ENCODE data around the gene CCSER1. TPM values are rescaled to one million over a fixed set of nuclear protein-coding genes. Genes with fewer than 3 reads are reported as not detected.

CCSER1 gene
- total RNA-seq, 1 donor = under 0.01 TPM

GRCh38 chr4:90982813-90983212 is 855.6 kb downstream of the CCSER1 start:
- DNase-seq (ENCODE audit: low read depth) = no peak
- H3K4me3 ChIP-seq (ENCODE audit: low read depth, low read length) = no peak overlapping the region
- TF ChIP-seq, protein P1, sequence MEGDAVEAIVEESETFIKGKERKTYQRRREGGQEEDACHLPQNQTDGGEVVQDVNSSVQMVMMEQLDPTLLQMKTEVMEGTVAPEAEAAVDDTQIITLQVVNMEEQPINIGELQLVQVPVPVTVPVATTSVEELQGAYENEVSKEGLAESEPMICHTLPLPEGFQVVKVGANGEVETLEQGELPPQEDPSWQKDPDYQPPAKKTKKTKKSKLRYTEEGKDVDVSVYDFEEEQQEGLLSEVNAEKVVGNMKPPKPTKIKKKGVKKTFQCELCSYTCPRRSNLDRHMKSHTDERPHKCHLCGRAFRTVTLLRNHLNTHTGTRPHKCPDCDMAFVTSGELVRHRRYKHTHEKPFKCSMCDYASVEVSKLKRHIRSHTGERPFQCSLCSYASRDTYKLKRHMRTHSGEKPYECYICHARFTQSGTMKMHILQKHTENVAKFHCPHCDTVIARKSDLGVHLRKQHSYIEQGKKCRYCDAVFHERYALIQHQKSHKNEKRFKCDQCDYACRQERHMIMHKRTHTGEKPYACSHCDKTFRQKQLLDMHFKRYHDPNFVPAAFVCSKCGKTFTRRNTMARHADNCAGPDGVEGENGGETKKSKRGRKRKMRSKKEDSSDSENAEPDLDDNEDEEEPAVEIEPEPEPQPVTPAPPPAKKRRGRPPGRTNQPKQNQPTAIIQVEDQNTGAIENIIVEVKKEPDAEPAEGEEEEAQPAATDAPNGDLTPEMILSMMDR (IDR thresholded peaks at IDR 0.05; ENCODE audit: insufficient read depth, low read length) = no peak

GRCh38 chr4:90990284-90990683 is 863.1 kb downstream of the CCSER1 start:
- TF ChIP-seq, protein P1 (IDR thresholded peaks at IDR 0.05; ENCODE audit: insufficient read depth, low read length) = no peak
- no peak for DNase-seq (ENCODE audit: low read depth)
- no peak overlapping the region for H3K4me3 ChIP-seq (ENCODE audit: low read depth, low read length)

GRCh38 chr4:90992213-90992612 is 865.0 kb downstream of the CCSER1 start:
- TF ChIP-seq, protein P1 (IDR thresholded peaks at IDR 0.05; ENCODE audit: insufficient read depth, low read length) = no peak
- no peak overlapping the region for H3K4me3 ChIP-seq (ENCODE audit: low read depth, low read length)
- DNase-seq (ENCODE audit: low read depth) = no peak

DNA sequence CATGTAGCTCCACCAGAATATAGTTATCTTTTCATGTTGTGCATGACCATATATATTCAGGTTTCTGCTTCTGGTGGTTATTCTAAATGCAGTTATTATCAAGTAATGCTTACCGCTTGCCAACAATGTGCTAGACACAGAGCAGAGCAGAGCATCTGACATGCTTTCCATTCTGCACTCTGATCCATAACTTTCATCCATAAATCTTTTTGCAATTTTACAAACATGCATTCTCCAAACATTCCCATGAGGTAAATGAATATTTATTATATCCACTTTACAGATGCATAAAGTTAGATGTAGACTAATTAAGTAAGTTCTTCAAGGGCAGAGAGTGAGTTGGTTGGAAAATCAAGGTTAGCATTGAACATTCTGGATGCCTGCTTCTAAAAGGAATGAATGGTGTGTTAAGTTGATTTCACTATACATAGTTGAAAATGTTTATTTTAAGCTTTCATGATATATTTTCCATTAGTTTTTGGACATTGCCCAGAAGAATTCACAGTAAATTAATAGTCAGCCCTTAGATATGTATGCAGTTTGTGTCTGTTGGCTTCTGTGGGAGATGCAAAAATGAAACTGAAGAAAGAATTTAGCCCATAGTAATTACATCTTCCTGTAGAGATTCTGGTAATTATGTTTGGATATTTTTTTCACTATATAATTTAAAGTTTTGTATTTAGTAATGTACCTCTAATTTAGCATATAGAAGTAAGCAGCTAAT is 867.8 kb downstream of the CCSER1 start:
- H3K4me3 ChIP-seq (ENCODE audit: low read depth, low read length) = no peak overlapping the region
- TF ChIP-seq, protein P1 (IDR thresholded peaks at IDR 0.05; ENCODE audit: insufficient read depth, low read length) = no peak
- DNase-seq (ENCODE audit: low read depth) = no peak

DNA sequence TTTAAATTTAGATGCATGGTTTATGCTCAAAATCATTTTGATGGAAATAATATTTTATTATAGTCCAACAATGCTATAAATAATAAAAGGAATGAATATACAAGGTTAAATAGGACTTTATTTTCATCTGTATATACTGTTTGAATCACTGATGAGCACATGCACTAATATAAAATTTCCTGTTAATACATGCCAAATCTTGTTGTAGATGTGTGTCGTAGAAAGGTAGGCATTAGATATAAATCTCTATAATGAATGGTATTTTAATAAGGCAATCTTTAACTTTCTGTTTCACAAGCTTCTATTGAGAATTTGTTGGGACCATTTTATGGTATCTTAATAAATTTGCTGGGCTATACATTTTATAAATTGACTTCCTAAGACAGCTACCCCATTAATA is 868.8 kb downstream of the CCSER1 start:
- TF ChIP-seq, protein P1 (IDR thresholded peaks at IDR 0.05; ENCODE audit: insufficient read depth, low read length) = no peak
- H3K4me3 ChIP-seq (ENCODE audit: low read depth, low read length) = no peak overlapping the region
- no peak for DNase-seq (ENCODE audit: low read depth)

DNA sequence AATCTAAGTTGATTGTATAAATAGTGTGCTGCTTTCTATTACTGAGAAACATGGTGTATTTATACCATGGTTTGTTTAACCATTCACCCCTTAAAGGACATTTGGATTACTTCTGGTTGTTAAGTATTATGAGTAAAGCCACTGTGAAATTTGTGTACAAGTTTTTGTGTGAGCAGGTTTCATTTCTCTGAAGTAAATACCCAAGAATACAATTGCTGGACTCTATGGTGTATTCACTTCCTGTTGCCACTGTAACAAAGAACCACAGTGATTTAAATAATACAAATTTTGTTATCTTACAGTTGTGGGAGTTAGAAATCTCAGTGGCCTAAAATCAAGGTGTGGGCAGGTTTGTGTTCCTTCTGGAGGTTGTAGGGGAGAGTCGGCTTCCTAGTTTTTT is 869.6 kb downstream of the CCSER1 start:
- DNase-seq (ENCODE audit: low read depth) = no peak

More for the DNA sequence above, 869.6 kb downstream of the CCSER1 start:
- TF ChIP-seq, protein P1 (IDR thresholded peaks at IDR 0.05; ENCODE audit: insufficient read depth, low read length) = no peak
- no peak overlapping the region for H3K4me3 ChIP-seq (ENCODE audit: low read depth, low read length)

All from fibroblast of the aortic adventitia (primary cell).